Regular cardiac myocyte (primary cell): ENCODE measurements around the gene ASTL. TPM values are rescaled to one million over a fixed set of nuclear protein-coding genes. Genes with fewer than 3 reads are reported as not detected.

Source experiments
- total RNA-seq: library from RNA; depleted of rRNA; stranded (reverse); fragments of >200 nt; gene quantifications from 2 replicates; pipeline ENCODE4 v1.2.3, GENCODE V29; 2014

Gene ASTL
- under 0.01 TPM in 1 of 2 replicates, not detected in the other for total RNA-seq

DNA sequence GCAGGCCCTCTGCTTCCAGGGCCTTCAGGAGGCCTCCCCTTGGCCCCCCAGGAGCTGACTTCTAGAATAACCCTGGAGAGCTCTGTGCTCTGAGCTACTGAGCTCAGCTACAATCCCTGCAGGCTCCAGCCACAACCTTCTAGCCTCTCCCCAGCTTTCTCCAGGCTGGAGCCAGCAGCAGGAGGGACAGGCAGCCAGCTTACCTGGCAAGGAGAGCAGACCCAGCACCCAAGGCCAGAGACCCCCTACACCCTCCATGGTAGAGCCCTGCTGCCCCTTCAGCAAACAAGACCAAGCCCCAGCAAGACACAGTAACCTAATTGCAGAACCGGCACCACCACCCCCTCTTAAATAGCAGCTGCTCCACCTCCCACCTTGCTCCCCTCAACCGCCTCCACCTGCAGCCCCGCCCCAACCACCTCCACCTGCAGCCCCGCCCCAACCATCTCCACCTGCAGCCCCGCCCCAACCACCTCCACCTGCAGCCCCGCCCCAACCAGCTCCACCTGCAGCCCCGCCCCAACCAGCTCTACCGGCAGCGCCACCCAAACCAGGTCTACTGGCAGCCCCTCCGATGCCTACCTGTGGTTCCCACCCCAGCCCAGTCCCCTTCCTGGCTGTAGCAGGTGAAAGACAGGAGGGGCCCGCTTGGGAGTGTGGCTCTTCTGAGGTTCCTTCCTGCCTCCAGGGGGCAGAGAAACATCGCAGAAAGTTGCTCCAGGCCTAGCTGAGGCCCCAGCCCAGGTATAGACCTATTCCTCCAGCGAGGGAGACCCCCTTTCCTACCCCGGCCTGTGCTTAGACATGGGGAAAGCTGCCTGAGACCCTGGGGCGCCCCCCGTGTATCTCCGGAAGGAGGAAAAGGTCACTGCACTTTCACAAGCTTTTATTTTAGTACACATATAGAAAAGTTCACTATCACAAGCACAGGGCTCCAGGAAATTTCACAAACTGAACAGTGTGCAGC lies at the start of gene ASTL:
Gene ASTL, minus strand, starts transcription at position 324 of the 967 bp plus-strand sequence. Its CDS starts 66 bp downstream, at position 258.

GRCh38 chr2:96145036-96145847 lies 6.9 kb upstream of the ASTL start, which contains the start of gene DUSP2:
TSS of gene DUSP2 (minus strand) at chr2:96145440. CDS start at chr2:96145354, 86 bp downstream.

GRCh38 chr2:96116424-96116878 lies 21.9 kb downstream of the ASTL start, which contains the start of gene ADRA2B:
TSS of gene ADRA2B (minus strand) at chr2:96116571. CDS start at chr2:96116149, 422 bp downstream.

Other genes with a start within 250 kb of the ASTL start
- gene ANKRD36C, start 146.7 kb downstream of the ASTL start, total RNA-seq, result 30.7 and 43.7 TPM in 2 replicates
- gene GPAT2, start 103.6 kb downstream of the ASTL start, total RNA-seq, result 7.6 and 37.0 TPM in 2 replicates
- 2.0 TPM in 1 of 2 replicates, not detected in the other for gene ADRA2B, start 21.9 kb downstream of the ASTL start, total RNA-seq
- gene DUSP2, start 6.9 kb upstream of the ASTL start, total RNA-seq, result 2.3 and 2.9 TPM in 2 replicates
- 145 and 240 TPM in 2 replicates for gene STARD7, start 70.3 kb upstream of the ASTL start, total RNA-seq
- 18.6 and 22.0 TPM in 2 replicates for gene TMEM127, start 127.5 kb upstream of the ASTL start, total RNA-seq
- gene CIAO1, start 127.7 kb upstream of the ASTL start, total RNA-seq, result 87.8 and 94.4 TPM in 2 replicates
- gene SNRNP200, start 167.0 kb upstream of the ASTL start, total RNA-seq, result 34.7 and 65.9 TPM in 2 replicates
- gene ITPRIPL1, start 186.8 kb upstream of the ASTL start, total RNA-seq, result 1.1 and 1.3 TPM in 2 replicates
- 2.0 and 34.1 TPM in 2 replicates for gene NCAPH, start 197.3 kb upstream of the ASTL start, total RNA-seq